ENCODE results near the gene ITGA6. TPM values are rescaled to one million over a fixed set of nuclear protein-coding genes. Genes with fewer than 3 reads are reported as not detected.

The ITGA6 gene
- total and polyA plus RNA-seq, 2 experiments from 2014 or later = 16.7 to 64.8 TPM

GRCh38 chr2:172496160-172496608 is 68.8 kb downstream of the ITGA6 start:
- Histone ChIP-seq H3K27ac (no peak overlapping the region), H3K4me2 (no peak overlapping the region), H2AFZ (no peak overlapping the region), H3K36me3 (replicated peaks; ENCODE audit: insufficient read depth, low read depth) (no peaks in the 10 kb centered on the region), H3K9me3 (ENCODE audit: low read depth) (no peaks in the 10 kb centered on the region), H3K9me2 (replicated peaks; ENCODE audit: insufficient read depth) (no peaks in the 10 kb centered on the region), H3K79me2 (no peaks in the 10 kb centered on the region), H3K27me3 (no peaks in the 10 kb centered on the region), H4K20me1 (ENCODE audit: insufficient read depth, poor library complexity, severe bottlenecking) (no peaks in the 10 kb centered on the region), H3K4me1 (ENCODE audit: insufficient read depth) (no peaks in the 10 kb centered on the region), H3K4me3 (no peak overlapping the region)
- TF ChIP-seq EZH2 (IDR thresholded peaks at IDR 0.05; ENCODE audit: borderline replicate concordance) (no peak), CTCF (IDR thresholded peaks at IDR 0.05; ENCODE audit: poor library complexity) (no peak), EZH2phosphoT487 (IDR thresholded peaks at IDR 0.05; ENCODE audit: low read depth, severe bottlenecking, unreplicated experiment) (no peak)
- DNase-seq (ENCODE audit: low spot score) = no peak
- WGBS (ENCODE audit: low lambda C conversion rate, missing lambda C conversion rate) = 77% methylated on average over 3 of the region's 3 CpGs

- no peak for TF ChIP-seq EZH2 (IDR thresholded peaks at IDR 0.05; ENCODE audit: borderline replicate concordance)
- no peak for TF ChIP-seq EZH2phosphoT487 (IDR thresholded peaks at IDR 0.05; ENCODE audit: low read depth, severe bottlenecking, unreplicated experiment)
- no peak for TF ChIP-seq CTCF (IDR thresholded peaks at IDR 0.05; ENCODE audit: poor library complexity)
- H3K4me1 ChIP-seq (ENCODE audit: insufficient read depth) = no peaks in the 10 kb centered on the region
- DNase-seq (ENCODE audit: low spot score) = no peak
- WGBS (ENCODE audit: low lambda C conversion rate, missing lambda C conversion rate) = 80% methylated on average over 4 of the region's 4 CpGs
- H3K36me3 ChIP-seq (replicated peaks; ENCODE audit: insufficient read depth, low read depth) = no peaks in the 10 kb centered on the region
- H4K20me1 ChIP-seq (ENCODE audit: insufficient read depth, poor library complexity, severe bottlenecking) = no peaks in the 10 kb centered on the region
- no peaks in the 10 kb centered on the region for H3K79me2 ChIP-seq
- no peaks in the 10 kb centered on the region for H3K9me2 ChIP-seq (replicated peaks; ENCODE audit: insufficient read depth)
- peaks cover 2% of the 10 kb centered on the region for H3K9me3 ChIP-seq (ENCODE audit: low read depth)
- no peaks in the 10 kb centered on the region for H3K27me3 ChIP-seq
- no peak overlapping the region for H3K27ac ChIP-seq
- H3K4me3 ChIP-seq = no peak overlapping the region
- H3K4me2 ChIP-seq = no peak overlapping the region
- H2AFZ ChIP-seq = no peak overlapping the region
Measured at GRCh38 chr2:172507199-172507598, 79.8 kb downstream of the ITGA6 start.

GRCh38 chr2:172510088-172510487 is 82.7 kb downstream of the ITGA6 start:
- Histone ChIP-seq H3K4me1 (ENCODE audit: insufficient read depth) (no peaks in the 10 kb centered on the region), H3K79me2 (no peaks in the 10 kb centered on the region), H2AFZ (no peak overlapping the region), H3K27ac (no peak overlapping the region), H3K27me3 (no peaks in the 10 kb centered on the region), H3K9me3 (ENCODE audit: low read depth) (peaks cover 9% of the 10 kb centered on the region), H3K4me3 (no peak overlapping the region), H4K20me1 (ENCODE audit: insufficient read depth, poor library complexity, severe bottlenecking) (no peaks in the 10 kb centered on the region), H3K9me2 (replicated peaks; ENCODE audit: insufficient read depth) (no peaks in the 10 kb centered on the region), H3K4me2 (no peak overlapping the region), H3K36me3 (replicated peaks; ENCODE audit: insufficient read depth, low read depth) (no peaks in the 10 kb centered on the region)
- TF ChIP-seq EZH2phosphoT487 (IDR thresholded peaks at IDR 0.05; ENCODE audit: low read depth, severe bottlenecking, unreplicated experiment) = no peak
- TF ChIP-seq EZH2 (IDR thresholded peaks at IDR 0.05; ENCODE audit: borderline replicate concordance) = no peak
- DNase-seq (ENCODE audit: low spot score) = no peak
- 62% methylated on average over 6 of the region's 6 CpGs for WGBS (ENCODE audit: low lambda C conversion rate, missing lambda C conversion rate)

GRCh38 chr2:172510548-172510947 is 83.2 kb downstream of the ITGA6 start:
- no peak for DNase-seq (ENCODE audit: low spot score)
- H4K20me1 ChIP-seq (ENCODE audit: insufficient read depth, poor library complexity, severe bottlenecking) = no peaks in the 10 kb centered on the region
- WGBS (ENCODE audit: low lambda C conversion rate, missing lambda C conversion rate) = 94% methylated on average over 5 of the region's 5 CpGs
- no peak overlapping the region for H2AFZ ChIP-seq
- no peaks in the 10 kb centered on the region for H3K9me2 ChIP-seq (replicated peaks; ENCODE audit: insufficient read depth)
- peaks cover 9% of the 10 kb centered on the region for H3K9me3 ChIP-seq (ENCODE audit: low read depth)
- no peaks in the 10 kb centered on the region for H3K36me3 ChIP-seq (replicated peaks; ENCODE audit: insufficient read depth, low read depth)
- H3K79me2 ChIP-seq = no peaks in the 10 kb centered on the region
- no peaks in the 10 kb centered on the region for H3K27me3 ChIP-seq
- no peak overlapping the region for H3K27ac ChIP-seq
- H3K4me3 ChIP-seq = no peak overlapping the region
- H3K4me2 ChIP-seq = no peak overlapping the region
- H3K4me1 ChIP-seq (ENCODE audit: insufficient read depth) = no peaks in the 10 kb centered on the region
- TF ChIP-seq CTCF (IDR thresholded peaks at IDR 0.05; ENCODE audit: poor library complexity) (no peak), EZH2phosphoT487 (IDR thresholded peaks at IDR 0.05; ENCODE audit: low read depth, severe bottlenecking, unreplicated experiment) (no peak), EZH2 (IDR thresholded peaks at IDR 0.05; ENCODE audit: borderline replicate concordance) (no peak)
